OCI-M2 (cell line): ENCODE results near the gene CASZ1.

Source experiments
- DNase-seq: peaks from one replicate; lab custom pipeline; 2025; ENCODE audit not compliant: unreplicated experiment; lab: John Stamatoyannopoulos, UW

Gene CASZ1

DNA sequence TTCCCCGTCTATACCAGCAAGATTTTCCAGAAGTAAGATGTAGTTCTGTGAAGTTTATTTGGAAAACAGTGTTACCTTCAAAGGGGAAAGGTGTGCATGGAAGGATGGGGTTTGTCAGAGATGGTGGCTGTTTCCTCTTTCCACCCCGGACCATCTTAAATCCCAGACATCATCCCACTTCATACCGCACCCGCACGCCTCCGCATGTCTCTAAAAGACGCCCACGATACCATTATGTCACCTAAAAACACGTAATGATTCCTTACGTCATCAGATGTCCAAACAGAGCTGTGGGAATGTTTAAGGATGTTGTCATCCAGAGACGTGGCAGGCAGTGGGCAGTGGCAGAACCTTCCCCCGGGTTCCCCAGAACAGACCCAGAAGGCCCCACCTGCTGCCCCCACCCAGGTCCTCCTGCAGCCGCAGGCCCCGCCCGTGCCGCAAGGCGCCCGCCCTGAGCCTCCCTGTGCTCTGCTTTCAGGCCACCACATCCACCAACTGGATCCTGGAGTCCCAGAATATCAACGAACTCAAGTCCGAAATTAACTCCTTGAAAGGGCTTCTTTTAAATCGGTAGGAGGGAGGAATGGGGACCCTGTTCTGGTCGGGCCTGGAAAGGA, 169.5 kb downstream of the CASZ1 start:
- no peak for DNase-seq

DNA sequence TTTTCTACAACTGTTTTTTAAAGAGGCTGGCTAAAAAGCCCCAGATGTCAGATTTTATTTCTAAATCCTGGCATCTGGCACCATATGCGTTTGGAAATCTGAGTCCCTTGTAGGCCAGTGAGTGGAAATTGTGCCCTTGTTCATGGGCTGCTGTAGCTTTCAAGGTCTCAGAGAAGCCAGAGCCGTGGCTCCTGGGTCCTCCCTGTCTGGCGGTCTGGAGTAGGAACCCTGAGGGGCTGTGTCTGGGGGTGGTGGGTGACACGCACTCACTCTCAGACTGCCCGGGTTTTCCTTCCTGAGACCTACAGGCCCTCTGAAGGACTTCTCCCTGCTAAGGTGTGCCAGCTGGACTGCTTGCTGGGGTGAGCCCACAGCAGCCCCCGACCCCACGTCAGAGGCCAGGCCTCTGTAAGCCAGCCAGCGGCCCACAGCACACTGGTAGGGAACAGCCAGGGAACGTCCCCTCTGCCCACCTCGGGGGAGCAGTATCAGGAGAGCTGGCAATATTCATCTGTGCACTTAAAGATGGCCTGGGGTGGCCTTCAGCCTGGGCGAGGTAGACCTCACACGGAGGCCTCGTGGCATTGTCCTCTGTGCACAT, 170.2 kb downstream of the CASZ1 start:
- DNase-seq, result no peak

DNA sequence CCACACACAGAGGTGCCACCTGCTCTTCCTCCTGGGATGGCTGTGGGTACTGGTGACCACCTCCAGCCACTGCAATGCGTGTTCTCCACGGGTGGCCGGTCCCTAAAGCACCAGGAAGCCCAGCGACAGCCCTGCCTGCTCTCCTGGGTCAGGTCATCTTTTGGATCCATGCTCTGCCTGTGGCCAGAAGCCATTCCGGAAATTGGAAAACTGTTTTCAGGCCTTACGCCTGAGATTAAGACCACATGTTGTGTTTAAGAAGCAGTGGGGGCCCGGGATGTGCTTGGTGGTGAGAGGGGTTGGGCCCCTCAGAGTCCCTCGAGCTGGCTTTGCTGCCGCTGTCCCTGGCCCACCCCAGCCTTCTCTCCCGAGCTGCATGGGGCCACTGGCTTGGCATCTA, 170.9 kb downstream of the CASZ1 start:
- DNase-seq, result no peak

DNA sequence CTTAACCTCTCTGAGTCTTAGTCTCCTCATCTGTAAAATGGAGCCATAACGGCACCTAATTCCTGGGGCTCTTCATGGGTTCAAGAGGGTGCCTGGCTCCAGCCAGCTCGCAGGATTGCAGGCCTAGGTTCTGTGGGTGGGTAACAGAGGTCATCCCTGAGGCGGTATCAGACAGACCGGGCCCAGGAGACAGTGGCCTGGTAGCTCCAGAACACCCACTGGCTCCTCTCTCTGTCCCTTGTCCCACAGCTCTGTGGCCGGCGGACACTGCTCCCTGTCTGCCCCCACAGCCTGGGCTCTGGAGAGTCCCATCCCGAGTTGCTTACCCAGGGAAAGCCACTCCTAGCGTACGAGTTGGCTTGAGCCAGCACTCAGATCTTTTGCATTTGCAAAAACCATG, 171.4 kb downstream of the CASZ1 start:
- DNase-seq, result no peak

DNA sequence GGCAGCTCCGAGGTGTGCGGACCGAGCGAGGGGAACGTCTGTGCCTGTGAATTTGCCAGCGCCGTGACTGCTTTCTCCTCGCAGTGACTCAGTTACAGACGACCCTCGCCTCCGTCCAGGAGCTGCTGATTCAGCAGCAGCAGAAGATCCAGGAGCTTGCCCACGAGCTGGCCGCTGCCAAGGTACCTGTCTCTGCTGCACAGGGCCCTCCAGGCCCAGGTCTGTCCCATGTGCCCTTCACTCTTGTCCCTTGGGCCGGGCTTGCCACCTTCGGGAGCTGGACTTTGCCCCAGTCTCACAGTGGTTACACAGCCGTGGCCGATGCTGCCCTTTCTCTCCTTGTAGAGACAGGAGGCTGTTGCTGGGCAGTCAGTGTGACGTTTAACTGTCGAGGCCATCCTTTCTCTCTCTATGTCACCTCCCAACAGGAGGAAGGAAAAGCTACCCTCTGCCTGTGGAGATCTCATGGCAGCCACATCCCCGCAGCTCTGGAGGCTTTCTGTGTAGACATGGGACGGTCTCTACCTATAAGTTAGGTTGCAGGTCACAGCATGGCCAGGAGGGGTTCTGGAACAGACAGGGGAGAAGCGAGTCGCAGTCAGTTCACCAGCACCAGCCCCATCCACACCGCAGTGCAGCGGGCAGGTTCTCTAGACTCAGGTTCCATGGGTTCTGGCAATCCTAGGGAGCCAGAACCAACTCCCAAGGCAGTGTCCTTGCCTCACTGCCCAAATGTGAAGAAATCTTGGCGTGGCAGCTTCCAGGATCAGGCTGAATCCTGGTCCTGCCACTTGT, 172.0 kb downstream of the CASZ1 start:
- no peak for DNase-seq

DNA sequence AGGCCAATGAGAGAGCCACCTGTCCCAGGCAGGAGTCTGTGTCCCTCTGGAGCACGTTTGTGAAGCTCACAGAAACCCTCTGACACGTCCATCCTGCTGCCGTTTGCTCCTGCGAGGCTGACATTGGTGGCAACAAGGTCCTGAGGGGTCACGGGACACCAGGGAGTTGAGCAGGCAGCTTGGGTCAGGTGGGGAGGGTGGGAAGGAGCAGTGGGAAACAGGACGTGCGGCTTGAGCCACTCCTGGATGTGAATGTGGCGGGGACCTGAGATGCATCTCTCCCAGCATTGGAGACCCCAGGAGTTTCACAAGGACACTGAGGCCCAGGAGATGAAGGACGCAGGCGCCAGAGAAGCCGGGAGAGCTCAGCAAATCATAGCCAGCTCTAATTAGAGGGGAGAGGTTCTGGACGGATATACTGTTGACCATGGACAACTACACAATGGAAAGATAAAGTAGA, 172.7 kb downstream of the CASZ1 start:
- DNase-seq, result no peak

DNA sequence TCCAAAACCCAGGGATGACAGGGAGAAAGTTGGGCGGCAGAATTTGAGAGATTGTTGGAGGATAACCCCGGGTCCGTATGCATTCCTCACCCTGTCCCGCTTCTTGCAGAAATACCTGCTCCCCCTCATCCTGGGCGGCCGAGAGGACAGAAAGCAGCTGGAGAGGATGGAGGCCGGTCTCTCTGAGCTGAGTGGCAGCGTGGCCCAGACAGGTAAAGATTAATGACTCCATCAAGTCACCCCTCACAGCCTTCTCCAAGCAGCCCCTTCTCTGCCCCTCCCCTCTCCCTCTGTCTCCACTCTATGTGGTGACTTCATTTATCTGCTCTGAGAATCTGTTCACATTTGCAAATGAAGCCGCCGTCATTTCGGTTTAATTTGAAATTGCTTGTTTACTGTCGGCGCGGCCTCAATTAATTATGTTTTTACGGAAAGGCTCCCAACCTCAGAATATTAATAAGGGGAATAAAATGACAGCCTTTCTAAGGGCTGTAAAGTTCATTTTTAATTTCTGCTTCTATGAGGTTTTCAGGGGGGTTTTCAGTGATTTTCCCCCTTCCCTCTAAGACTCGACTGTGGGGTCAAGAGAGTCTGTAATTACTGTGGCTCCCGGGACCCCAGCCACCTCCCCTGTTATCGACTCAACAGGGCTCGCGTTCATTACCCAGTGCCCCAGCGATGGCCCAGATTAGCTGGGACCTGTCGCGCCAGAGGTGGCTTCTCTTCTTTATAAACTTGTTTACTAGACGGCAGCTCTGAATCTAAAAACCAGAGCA, 173.3 kb downstream of the CASZ1 start:
- DNase-seq, result no peak

DNA sequence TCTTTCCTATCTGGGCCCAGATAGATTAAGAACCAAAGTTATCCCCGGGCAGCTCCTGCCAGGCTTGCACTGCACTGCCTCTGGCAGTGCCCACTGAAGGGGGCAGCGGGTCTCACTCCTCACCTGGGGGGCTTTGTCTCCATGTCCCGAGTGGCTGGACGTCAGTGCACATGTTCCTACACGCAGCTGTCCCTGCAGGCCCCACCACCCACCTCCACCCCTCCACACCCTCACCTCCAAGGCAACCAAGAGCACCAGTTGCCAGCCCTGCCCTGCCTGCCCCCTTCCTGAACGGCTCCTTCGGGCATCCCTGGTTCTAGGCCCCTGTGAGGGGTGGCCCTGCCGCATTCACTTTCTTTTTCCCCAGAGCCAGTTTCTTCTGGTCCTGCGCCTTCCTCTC, 174.5 kb downstream of the CASZ1 start:
- no peak for DNase-seq

DNA sequence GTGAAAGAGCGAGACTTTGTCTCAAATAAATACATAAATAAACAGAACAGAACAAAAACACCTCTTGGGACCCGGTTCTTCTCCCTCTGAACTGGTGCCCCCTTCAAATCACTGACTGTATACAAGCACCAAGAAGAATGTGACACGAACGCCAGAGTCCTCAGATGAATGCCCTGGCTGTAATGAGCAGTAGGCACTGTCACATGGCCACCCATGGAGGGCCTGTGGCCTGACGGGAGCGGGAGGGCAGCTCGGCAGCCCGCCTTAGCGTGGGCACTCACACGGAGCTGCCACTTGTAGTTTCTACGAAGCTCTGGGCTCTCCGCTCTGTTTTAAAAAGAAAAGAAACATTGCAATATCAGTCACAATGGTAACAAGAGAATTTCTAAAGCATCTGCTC, 175.7 kb downstream of the CASZ1 start:
- no peak for DNase-seq

DNA sequence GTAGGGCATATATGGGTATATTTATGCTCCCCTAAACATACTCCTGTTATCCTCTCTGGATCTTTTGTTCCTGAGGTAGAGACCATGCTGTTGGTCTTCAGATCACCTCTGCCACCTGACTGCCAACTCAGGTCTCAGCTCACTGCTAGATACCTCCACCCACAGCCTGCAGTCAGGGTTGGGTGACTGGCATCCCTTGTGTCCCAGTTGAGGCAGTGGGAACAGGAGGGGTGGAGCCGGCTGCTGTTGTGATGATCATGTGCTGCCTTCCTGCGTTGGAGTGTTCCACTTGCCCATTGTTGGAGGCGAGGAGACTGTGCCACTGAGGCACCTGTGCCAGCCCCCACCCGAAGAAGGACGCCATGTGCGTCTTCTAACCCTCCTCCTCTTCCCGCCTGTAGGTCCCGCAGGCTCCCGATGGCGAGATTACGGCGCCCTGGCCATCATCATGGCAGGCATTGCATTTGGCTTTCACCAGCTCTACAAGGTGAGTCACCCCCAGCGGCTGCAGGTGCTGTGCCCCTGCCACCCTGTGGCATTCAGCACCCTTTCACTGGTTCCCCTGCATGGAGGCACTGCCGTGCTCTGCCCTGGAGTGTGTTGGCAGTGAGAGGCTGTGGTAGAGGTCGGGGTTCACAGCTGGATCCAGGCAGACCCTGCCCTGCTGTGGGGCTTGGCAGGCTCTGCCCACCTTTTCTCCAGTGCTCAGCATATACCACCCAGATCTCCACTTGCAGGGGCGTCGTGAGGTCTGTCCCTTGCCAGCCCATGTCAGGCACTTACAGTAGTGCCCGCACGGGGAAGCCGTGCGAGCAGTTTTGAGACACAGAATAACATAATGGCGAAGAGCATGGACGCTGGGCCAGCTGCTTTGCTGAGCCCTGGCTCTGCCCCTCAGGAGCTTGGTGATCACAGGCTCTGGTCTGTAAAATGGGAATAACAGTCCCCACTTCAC, 178.2 kb downstream of the CASZ1 start:
- DNase-seq, result no peak

DNA sequence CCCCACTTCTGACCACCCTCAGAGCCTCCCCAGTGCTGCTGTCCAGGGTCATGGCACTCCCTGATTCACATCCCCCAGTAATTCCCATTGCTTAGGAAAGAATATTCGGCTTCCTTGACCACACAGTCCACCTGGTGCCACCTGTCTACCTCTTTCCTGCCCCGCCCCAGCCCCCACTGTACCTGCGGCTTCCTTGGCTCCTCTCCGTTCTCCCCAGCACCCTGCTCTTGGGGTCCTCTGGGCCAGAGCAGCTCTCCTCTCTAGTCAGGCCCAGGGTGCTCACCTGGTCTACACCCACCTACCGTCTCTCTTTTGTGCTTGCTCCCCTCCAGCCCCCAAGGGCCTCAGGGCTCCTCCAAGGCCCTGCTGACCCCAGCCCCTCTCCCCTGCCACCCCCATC, 179.1 kb downstream of the CASZ1 start:
- DNase-seq, result no peak

DNA sequence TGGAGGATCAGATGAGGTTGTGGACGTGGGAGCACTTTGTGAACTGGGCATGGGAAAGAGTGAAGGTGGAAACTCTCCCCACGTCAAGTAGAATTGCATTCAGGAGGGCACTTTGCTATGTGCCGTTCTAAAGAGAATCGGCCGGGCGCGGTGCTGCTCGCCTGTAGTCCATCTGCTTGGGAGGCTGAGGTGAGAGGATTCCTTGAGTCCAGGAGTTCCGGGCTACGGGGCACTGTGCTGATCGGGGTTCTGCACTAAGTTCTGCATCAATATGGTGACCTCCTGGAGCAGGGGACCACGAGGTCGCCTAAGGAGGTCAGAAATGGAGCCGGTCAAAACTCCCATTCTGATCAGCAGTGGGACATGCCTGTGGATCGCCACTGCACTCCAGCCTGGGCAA, 179.8 kb downstream of the CASZ1 start:
- DNase-seq, result no peak

DNA sequence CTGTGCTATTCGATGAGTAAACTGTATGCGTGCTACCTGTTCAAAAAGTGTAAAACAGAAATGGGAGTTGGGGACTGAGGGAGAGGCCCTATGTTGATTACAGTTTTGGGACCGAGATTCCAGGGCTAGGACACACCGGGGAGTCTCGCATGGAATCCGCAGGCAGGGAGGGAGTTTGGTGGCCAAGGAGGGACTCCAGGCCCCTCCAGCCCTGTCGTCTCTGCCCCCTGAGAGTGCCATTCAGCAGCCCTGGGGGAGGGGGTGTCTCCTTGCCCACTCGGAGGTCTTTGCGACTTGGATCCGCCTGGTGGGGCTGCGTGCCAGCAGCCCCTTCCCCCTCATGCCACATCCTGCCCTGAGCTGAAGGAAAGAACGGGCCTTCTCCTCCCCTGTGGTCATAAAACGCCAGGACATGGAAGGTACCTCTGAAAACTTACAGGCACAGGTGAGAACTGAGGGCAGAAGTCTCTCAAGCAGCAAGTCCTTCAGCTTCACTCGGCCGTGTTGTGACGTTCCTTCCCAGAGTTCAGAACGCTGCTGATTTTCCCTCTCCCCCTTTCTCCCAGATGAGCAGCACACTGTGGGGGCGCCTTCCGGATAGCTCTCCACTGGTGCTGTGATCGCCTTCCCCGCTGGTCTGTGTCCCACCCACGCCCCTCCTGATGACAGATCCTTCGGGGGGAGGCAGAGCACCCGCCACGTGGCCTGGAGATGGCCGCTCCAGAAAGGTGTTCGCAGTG, 180.3 kb downstream of the CASZ1 start:
- no peak for DNase-seq

DNA sequence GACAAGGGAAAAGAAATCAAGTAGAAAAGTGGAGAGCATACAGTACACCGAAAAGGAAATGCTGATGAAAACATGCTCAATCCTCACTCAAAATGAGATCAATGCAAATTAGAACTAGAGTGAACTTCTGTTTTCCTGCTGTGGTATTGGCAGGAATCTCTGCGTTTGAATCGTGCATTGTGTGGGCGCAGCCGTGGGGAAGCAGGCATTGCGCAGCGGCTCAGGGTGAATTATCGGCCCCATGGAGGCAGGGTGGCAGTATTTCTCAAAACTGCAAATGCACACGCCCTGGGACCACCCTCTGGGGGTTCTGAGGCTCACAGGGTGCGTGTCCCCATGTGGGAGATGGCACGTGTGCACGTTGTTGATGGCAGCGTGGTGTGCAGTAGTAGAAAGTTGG, 181.1 kb downstream of the CASZ1 start:
- DNase-seq, result no peak

DNA sequence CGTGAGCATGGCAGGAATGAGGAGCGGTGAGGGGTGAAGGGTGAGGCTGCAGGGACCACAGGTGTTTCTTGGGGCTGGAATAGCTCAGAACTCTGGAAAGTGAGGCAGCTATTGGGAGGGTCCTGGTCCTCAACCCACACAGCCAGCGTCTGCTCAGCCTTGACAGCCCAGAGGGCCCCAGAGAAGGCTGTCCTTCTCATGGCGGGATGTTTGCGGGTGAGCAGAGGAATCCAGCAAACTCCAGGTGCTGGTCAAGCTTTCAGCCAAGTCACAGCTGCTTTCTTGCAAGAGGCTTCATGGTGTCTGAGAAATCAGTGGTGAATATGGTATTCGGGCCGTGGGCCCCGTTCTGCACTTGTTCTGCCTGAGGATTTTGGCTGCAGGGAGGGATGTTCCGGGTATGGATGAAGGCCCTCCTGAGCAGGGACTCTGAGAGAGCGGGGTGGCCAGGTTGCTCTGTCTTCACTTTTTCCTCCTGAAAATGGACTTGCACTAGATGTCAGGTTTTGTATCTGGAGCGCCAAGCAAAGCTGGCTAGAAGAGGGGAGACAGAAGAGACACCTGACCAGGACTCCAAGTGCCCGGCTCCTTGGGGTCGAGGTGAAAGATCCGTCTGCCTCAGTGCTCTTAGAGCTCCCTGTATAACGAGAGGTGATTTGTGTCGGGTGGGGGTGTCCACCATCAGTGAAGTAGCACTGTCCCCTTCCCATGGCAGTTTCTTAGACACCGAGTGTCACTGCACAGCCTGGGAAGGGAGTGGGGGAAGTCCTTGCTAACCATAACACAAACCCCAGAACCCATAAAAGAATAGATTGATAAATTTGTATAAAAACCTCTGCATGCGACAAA, 181.8 kb downstream of the CASZ1 start:
- DNase-seq, result no peak

DNA sequence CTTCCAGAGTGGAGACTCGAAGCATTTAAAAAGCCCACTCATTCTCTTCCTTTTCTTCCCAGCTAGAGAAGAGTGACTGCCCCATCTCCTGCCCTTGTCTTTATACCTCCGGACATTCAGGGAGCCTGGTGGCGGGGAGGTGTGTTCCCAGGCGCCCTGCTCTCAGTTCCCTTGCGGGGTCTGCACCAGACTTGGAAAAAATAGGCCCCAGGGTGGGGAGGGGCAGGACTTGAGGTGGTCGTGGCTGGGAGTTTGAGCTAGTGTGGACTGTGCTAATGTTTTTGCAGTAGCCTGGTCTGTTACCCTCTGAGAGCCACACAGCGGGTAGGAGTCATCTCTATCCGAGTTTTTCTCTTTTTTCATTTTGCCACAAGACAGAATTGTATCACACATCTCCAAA, 182.6 kb downstream of the CASZ1 start:
- no peak for DNase-seq

DNA sequence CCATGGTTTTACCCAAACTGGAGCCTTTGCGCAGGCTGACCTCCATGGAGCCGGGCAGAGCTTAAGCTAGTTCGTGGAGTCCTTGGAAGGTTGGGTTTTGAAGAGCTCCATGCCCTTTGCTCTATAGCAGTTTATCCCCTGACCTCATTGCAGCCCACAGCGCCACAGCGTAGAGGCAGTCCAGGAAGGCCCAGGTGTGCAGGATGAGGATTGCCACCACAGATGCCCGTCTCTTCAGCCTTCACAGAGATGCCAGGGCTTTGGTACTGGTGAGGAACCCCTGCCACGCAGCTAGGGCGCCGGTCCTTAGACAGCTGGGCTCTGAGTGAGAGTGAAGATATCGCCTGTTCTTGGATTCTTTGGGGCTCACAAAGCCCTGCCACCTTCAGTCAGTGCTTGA, 183.1 kb downstream of the CASZ1 start:
- DNase-seq, result no peak

DNA sequence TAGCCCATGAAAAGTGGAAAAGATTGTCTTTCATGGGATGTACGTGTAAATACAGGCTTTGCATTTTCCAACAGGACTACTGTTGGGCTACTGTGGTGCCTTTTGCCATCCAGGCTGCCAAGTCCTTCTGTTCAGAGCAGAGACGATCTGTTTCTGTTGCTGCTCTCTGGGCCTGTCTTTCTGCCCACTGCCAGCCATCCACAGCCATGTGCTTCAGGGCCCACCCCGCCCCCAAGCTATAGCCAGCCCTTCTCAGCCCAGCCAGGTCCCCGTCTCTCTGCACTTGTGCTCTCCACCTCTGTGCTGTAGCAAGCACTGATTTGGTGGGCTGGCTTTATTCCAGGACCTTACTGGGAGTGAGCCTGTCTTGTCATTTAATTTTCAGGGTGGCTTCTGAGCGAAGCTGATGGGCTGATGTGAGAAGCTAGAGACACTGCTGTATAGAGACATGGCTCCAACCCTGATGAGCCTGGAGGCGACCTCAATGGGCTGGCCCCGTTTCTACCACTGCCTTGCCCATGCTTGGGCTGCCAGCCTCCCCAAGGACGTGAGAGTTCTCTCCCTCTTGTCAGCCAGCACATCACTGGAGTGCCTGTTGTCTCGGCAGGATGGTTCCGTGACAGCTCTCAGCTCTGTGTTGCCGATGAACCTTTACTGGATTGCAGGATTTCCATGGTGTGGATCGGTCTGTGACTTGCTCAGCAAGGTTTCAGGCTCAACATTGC, 183.8 kb downstream of the CASZ1 start:
- no peak for DNase-seq
